DLD1 (cell line): ENCODE measurements around the gene FBXO2.

Source experiments
- in situ Hi-C: cut with HindIII; loops from 2 replicates; pipeline ENCODE4 v1.10.0; 2017; ENCODE audit warnings: low sequenced_read_pairs

FBXO2 gene

GRCh38 chr1:11654137-11654938, at the start of gene FBXO2, which contains the start of gene FBXO44:
Gene FBXO2 (minus strand): TSS chr1:11654429. CDS start chr1:11654340, 89 bp downstream.
Gene FBXO44 (plus strand): TSS chr1:11654877. CDS start chr1:11655836, 959 bp downstream.
- in situ Hi-C loops: no loop called here

- in situ Hi-C loops: no loop called here
Measured at GRCh38 chr1:11703357-11704193, 49.3 kb upstream of the FBXO2 start.

- in situ Hi-C loops: no loop called here
Measured at GRCh38 chr1:11701981-11702803, 48.0 kb upstream of the FBXO2 start.

GRCh38 chr1:11701551-11701961, 47.3 kb upstream of the FBXO2 start:
- in situ Hi-C loops: no loop called here

- in situ Hi-C loops: no loop called here
Measured at GRCh38 chr1:11700601-11701467, 46.6 kb upstream of the FBXO2 start.

GRCh38 chr1:11697893-11698210, 43.6 kb upstream of the FBXO2 start:
- in situ Hi-C loops: no loop called here

GRCh38 chr1:11697188-11697892, 43.1 kb upstream of the FBXO2 start:
- in situ Hi-C loops: no loop called here

GRCh38 chr1:11695861-11696260, 41.6 kb upstream of the FBXO2 start:
- in situ Hi-C loops: no loop called here

GRCh38 chr1:11693917-11694316, 39.7 kb upstream of the FBXO2 start:
- in situ Hi-C loops: no loop called here

GRCh38 chr1:11693024-11693590, 38.9 kb upstream of the FBXO2 start:
- in situ Hi-C loops: no loop called here

- in situ Hi-C loops: no loop called here
Measured at GRCh38 chr1:11691928-11692711, 37.9 kb upstream of the FBXO2 start.

- in situ Hi-C loops: no loop called here
Measured at GRCh38 chr1:11691302-11691914, 37.2 kb upstream of the FBXO2 start, which contains the start of gene DRAXIN. Gene DRAXIN (plus strand): TSS chr1:11691710. CDS start chr1:11706259, 14,549 bp downstream.

GRCh38 chr1:11690397-11691301, 36.4 kb upstream of the FBXO2 start:
- in situ Hi-C loops: no loop called here

GRCh38 chr1:11688506-11688905, 34.3 kb upstream of the FBXO2 start:
- in situ Hi-C loops: no loop called here

- in situ Hi-C loops: no loop called here
Measured at GRCh38 chr1:11685210-11685752, 31.1 kb upstream of the FBXO2 start.

- in situ Hi-C loops: no loop called here
Measured at GRCh38 chr1:11684070-11684469, 29.8 kb upstream of the FBXO2 start.

- in situ Hi-C loops: no loop called here
Measured at GRCh38 chr1:11682799-11683198, 28.6 kb upstream of the FBXO2 start.
